OCI-LY7 (cell line): ENCODE measurements around the gene COL20A1. TPM values are rescaled to one million over a fixed set of nuclear protein-coding genes. Genes with fewer than 3 reads are reported as not detected.

Source experiments
- BruUV-seq: library from RNA; stranded (reverse); fragments of 400-500 nt; replicated peaks from 2 replicates; lab custom pipeline; 2021; lab: Mats Ljungman, UMichigan
- CTCF ChIA-PET: fragments of 300-600 bp; sonication (Branson Sonifier 250); formaldehyde crosslinking; loops from one replicate; lab custom pipeline; 2022; ENCODE audit warnings: antibody characterized with exemption; ENCODE audit not compliant: unreplicated experiment; lab: Charles Lee
- POLR2A ChIA-PET: fragments of 300-600 bp; sonication (Branson Sonifier 250); formaldehyde crosslinking; loops from one replicate; lab custom pipeline; 2022; ENCODE audit warnings: antibody characterized with exemption; lab: Charles Lee
- DNase-seq: peaks from one replicate; pipeline ENCODE4 v3.0.0-alpha.2; 2015; ENCODE audit warnings: low spot score
- H2AFZ ChIP-seq: fragments of 200-600 bp; sonication (generic), shearing (Covaris generic); 2 replicates; pipeline ENCODE4 v1.6.1; 2014; ENCODE audit warnings: mild to moderate bottlenecking, antibody characterized with exemption, low read length, moderate library complexity
- H3K27ac ChIP-seq: fragments of 200-600 bp; sonication (generic); 2 replicates; pipeline ENCODE4 v1.5.1; 2014; ENCODE audit warnings: mixed run types, low read depth, mild to moderate bottlenecking, moderate library complexity, low read length, inconsistent platforms; ENCODE audit not compliant: poor library complexity, severe bottlenecking
- H3K36me3 ChIP-seq: fragments of 200-600 bp; sonication (generic); 2 replicates; pipeline ENCODE4 v1.6.1; 2014; ENCODE audit warnings: mild to moderate bottlenecking, antibody characterized with exemption, low read length, moderate library complexity, mixed read lengths; ENCODE audit not compliant: insufficient read depth
- H3K4me1 ChIP-seq: fragments of 200-600 bp; sonication (generic); 2 replicates; pipeline ENCODE4 v1.5.1; 2014; ENCODE audit warnings: mild to moderate bottlenecking, low read length; ENCODE audit not compliant: insufficient read depth, poor library complexity, severe bottlenecking
- H3K4me2 ChIP-seq: fragments of 200-600 bp; sonication (generic); 2 replicates; pipeline ENCODE4 v1.6.1; 2014; ENCODE audit warnings: mild to moderate bottlenecking, low read length
- H3K4me3 ChIP-seq: fragments of 200-600 bp; sonication (generic); 2 replicates; pipeline ENCODE4 v1.5.1; 2014; ENCODE audit warnings: mild to moderate bottlenecking, low read depth, low read length; ENCODE audit not compliant: poor library complexity, severe bottlenecking
- H3K79me2 ChIP-seq: fragments of 200-600 bp; sonication (generic); 2 replicates; pipeline ENCODE4 v1.6.1; 2016; ENCODE audit warnings: low read depth, mild to moderate bottlenecking, low read length, moderate library complexity, mixed read lengths; ENCODE audit not compliant: insufficient read depth
- H3K9me2 ChIP-seq: fragments of 200-600 bp; sonication (generic); 2 replicates; pipeline ENCODE4 v1.6.1; 2016; ENCODE audit warnings: mild to moderate bottlenecking, low read length, mixed read lengths; ENCODE audit not compliant: insufficient read depth
- H3K9me3 ChIP-seq: fragments of 200-600 bp; sonication (generic); 2 replicates; pipeline ENCODE4 v1.6.1; 2014; ENCODE audit warnings: mild to moderate bottlenecking, mixed run types, low read length, mixed read lengths
- H4K20me1 ChIP-seq: fragments of 200-600 bp; sonication (generic); 2 replicates; pipeline ENCODE4 v1.6.1; 2014; ENCODE audit warnings: mild to moderate bottlenecking, antibody characterized with exemption, low read length, moderate library complexity, mixed read lengths; ENCODE audit not compliant: insufficient read depth
- CTCF ChIP-seq: fragments of 200-600 bp; sonication (generic); conservative IDR thresholded peaks from 2 replicates; pipeline ENCODE4 v1.5.1; 2014; ENCODE audit warnings: mild to moderate bottlenecking, antibody characterized with exemption, low read length, moderate library complexity, mixed read lengths
- EZH2phosphoT487 ChIP-seq: fragments of 200-600 bp; sonication (generic); IDR thresholded peaks from 2 replicates; pipeline ENCODE4 v1.6.1; 2018; ENCODE audit warnings: low read depth, borderline replicate concordance, mild to moderate bottlenecking, mixed run types, antibody characterized with exemption, low read length, moderate library complexity, mixed read lengths
- intact Hi-C: fragments of 100-400 bp; cut with micrococcal nuclease; formaldehyde crosslinking; loops from one replicate; pipeline ENCODE4 v1.10.0; 2022; ENCODE audit not compliant: unreplicated experiment
- total RNA-seq, 2 experiments: library from RNA; depleted of rRNA in 1 of 2; stranded (reverse); fragments of >200 nt in 1 of 2; shearing (Covaris generic) in 1 of 2; gene quantifications; 2 replicates each; pipeline ENCODE4 v1.2.3, GENCODE V29; 2014 to 2022

COL20A1 gene
- total RNA-seq, 2 experiments from 2014 or later: 0.15 TPM; not detected in 1

GRCh38 chr20:63328026-63328700, 35.2 kb downstream of the COL20A1 start:
- Histone ChIP-seq H2AFZ (no peak overlapping the region), H3K4me1 (peaks cover 19% of the 10 kb centered on the region), H3K79me2 (no peaks in the 10 kb centered on the region), H3K9me3 (no peaks in the 10 kb centered on the region), H3K4me3 (no peak overlapping the region), H4K20me1 (no peaks in the 10 kb centered on the region), H3K9me2 (no peaks in the 10 kb centered on the region), H3K4me2 (no peak overlapping the region), H3K36me3 (no peaks in the 10 kb centered on the region), H3K27ac (peak overlapping the region; percentile 63)
- no TSS peak for BruUV-seq
- TF ChIP-seq EZH2phosphoT487 (no peak), CTCF (no peak)
- intact Hi-C loops: no loop called here
- CTCF ChIA-PET: no interaction called here
- peak; percentile 6 for DNase-seq
- POLR2A ChIA-PET: no interaction called here

GRCh38 chr20:63328718-63329275, 35.8 kb downstream of the COL20A1 start:
- ChIA-PET POLR2A (no interaction called here), CTCF (no interaction called here)
- H3K27ac ChIP-seq: no peak overlapping the region
- H4K20me1 ChIP-seq: no peaks in the 10 kb centered on the region
- no TSS peak for BruUV-seq
- no peak overlapping the region for H2AFZ ChIP-seq
- no peaks in the 10 kb centered on the region for H3K36me3 ChIP-seq
- H3K4me3 ChIP-seq: no peak overlapping the region
- intact Hi-C loops: no loop called here
- DNase-seq: no peak
- no peak for TF ChIP-seq EZH2phosphoT487
- H3K79me2 ChIP-seq: no peaks in the 10 kb centered on the region
- peaks cover 19% of the 10 kb centered on the region for H3K4me1 ChIP-seq
- no peaks in the 10 kb centered on the region for H3K9me3 ChIP-seq
- no peaks in the 10 kb centered on the region for H3K9me2 ChIP-seq
- H3K4me2 ChIP-seq: no peak overlapping the region

- H2AFZ ChIP-seq: no peak overlapping the region
- POLR2A ChIA-PET: no interaction called here
- H3K79me2 ChIP-seq: no peaks in the 10 kb centered on the region
- BruUV-seq: no TSS peak
- intact Hi-C loops: no loop called here
- H3K36me3 ChIP-seq: no peaks in the 10 kb centered on the region
- no peak for DNase-seq
- no peaks in the 10 kb centered on the region for H4K20me1 ChIP-seq
- TF ChIP-seq EZH2phosphoT487 (no peak), CTCF (no peak)
- H3K4me3 ChIP-seq: no peak overlapping the region
- H3K9me2 ChIP-seq: no peaks in the 10 kb centered on the region
- H3K4me2 ChIP-seq: no peak overlapping the region
- no peaks in the 10 kb centered on the region for H3K9me3 ChIP-seq
- no peak overlapping the region for H3K27ac ChIP-seq
- H3K4me1 ChIP-seq: peaks cover 19% of the 10 kb centered on the region
- CTCF ChIA-PET: no interaction called here
Observed at GRCh38 chr20:63329331-63330083, 36.5 kb downstream of the COL20A1 start.
